Limb (tissue), 2 donors: ENCODE measurements around the gene CASP5.

Experiments used
- DNase-seq, 2 donors: peaks; one replicate each; pipeline ENCODE4 v3.0.0-alpha.2; 2016; ENCODE audit errors: extremely low spot score in 2 of 2

Gene CASP5

DNA sequence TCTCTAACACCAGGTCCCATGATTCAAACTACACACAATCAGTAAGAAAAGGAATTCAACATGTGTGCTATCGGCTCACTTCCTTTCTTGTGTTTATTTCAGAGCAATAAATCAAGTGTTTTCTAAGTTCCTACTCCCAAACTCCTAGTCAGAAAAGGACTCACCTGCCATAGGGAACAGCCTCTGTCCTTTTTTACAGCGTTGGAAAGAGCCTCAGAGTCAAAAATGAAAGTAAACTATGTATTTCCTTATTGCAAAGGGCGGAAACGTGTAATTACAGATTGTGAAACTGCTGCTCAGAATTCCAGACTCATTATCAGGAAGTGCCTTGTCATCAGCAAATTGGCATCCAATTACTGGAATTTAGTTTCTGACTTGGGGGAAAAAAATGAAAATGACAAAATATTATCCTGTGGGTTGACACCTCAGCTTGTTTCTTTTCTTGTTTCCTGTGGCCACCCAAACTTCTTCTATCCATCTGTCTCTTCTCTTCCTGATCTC lies 54.6 kb downstream of the CASP5 start, which contains the start of gene CASP4:
Gene CASP4 (minus strand): TSS at position 220 of the 501 bp plus-strand sequence. CDS start 49 bp downstream, at position 171.
- DNase-seq: peak in 1 of 2 donors; percentile 61

DNA sequence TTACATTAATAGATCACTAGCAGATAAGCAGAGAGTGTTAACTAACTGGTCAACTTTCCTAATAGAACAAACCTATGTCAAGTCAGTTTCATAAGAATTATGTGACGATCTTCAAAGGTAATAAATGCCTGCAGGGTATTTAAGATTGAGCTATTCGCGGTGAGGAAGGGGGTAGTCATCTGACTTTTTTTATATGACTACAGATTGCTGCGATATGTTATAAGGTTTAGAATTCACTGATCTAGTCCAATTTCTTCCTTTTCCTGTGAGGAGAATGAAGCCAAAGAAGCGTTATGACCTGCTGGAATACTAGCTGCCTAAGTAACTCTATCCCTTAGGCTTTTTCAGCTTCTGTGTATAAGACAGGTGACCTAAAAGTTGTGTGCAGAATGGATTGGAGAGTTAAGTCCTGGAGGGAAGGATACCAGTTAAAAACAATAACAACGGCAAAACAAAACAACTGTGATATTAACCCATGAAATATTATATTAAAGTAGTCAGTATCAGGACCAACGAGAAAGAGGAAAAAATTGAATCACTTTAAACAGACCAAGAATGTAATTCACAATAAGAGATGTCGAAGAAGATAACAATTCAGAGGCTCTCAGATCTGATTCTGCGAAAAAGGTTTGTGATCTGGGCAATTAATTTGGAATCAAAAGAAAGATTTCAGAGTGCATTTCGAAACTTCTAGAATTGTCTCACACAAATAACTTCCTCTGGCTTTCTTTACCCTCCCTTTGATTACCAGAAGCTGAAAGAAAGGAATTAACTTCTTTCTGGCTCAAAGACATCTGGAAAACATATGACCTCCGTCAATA lies 55.2 kb downstream of the CASP5 start:
- peak in 1 of 2 donors; percentile 4 for DNase-seq

DNA sequence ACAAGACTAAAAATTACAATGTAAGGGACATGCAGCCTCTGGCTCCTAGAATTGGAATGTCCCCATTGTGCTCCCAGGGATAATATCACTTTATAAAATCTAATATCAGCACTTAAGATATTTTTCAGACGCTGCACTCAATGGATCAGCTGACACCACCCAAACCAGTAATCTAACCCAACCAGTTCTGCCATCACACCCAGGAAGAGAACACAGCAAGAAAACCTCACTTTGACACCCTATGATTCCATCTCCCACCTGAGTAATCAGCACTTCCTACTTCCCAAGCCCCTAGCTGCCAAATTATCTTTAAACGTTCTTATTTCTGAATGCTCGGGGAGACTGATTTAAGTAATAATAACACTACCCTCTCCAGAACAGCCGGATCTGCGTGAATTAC lies 57.2 kb downstream of the CASP5 start:
- no peak for DNase-seq

DNA sequence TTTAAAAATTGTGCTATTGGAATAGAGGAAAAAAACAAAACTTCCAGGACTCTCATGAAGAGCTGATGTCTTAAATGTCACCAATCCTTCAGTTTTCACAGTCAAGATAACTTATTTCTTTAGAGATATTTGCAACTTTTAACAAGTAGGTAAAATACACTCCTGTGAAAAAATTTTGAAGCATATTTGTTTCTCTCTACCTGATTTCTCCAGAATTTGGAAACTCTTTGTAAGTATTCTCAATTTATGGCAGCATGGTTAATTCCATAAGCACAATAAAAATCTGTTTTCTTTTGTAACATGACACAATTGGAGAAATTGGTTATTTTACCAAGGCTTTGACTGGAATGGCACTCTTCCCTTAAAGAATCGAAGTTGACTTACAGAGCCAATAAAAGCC lies 58.7 kb downstream of the CASP5 start:
- no peak for DNase-seq

DNA sequence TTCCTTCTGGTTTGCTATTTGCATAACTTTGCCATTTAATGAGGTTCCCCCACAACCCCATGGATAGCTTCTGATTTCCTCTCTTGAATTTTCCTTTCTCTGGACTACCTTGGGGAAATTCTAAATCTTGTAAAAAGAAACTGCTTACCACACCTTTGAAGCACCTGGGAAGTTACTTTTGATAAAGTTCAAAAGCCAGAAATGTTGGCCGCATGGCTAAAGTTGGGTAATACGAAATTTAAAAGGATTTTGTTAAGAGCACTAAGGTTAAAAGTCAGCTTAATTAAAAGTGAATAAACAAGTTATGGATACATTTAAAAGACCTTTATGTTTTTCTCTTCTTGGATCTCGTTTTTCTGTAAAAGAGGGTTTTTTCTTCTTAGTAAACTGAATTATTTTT lies 60.1 kb downstream of the CASP5 start:
- DNase-seq: no peak

DNA sequence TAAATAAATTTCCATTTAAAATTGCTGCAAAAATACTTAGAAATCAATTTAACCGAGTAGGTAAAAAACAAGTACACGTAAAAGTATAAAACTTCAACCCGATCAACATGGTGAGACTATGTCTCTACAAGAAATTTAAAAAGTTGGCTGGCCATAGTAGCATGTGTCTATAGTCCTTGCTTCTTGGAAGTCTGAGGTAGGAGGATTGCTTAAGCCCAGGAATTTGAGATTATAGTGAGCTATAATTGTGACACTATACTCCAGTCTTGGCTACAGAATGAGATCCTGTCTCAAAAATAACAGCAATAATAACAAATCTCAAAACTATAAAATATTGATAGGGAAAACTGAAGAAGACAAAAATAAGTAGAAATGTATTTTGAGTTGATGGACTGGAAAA lies 65.7 kb downstream of the CASP5 start:
- no peak for DNase-seq

DNA sequence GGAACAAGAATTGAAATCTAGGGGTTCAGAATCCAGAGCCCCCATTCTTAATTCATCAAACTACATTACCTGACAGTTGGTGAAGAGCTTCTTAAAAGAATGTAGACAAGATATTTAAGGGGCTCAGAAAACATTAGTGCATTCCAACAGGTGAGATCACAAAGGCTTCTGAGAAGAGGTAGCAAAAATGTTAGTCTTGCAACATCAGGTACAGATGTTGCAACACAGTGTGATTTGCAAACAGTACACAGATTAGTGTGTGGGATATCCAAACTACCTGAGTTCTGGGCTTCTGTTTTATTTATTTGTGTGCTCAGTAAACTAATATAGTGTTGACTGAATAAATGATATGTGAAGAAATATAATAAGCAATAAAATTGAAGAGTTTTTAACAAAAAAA lies 66.4 kb downstream of the CASP5 start:
- no peak for DNase-seq

DNA sequence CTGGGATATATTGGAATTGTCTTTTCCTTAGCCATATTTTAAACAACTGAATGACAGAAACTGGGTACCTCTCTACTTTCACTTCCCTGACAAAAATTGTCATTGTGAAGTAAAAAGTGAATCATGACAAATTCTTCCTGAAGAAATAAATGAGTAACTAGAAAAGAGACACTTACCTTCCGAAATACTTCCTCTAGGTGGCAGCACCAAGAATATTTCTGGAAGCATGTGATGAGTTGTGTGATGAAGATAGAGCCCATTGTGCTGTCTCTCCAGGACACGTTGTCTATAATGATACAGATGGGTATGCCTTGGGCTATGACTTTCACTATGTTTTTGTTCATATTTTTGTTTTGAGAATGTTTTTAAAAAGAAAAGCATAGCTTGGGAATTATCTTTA lies 76.1 kb downstream of the CASP5 start:
- DNase-seq: no peak
